ENCODE measurements around the gene HOMER3. TPM values are rescaled to one million over a fixed set of nuclear protein-coding genes. Genes with fewer than 3 reads are reported as not detected.
A peak's percentile ranks its signal among the peaks of the same experiment; 100 is the strongest.

The HOMER3 gene
- total RNA-seq, 1 experiment from 2014 or later = 58.9 TPM

DNA sequence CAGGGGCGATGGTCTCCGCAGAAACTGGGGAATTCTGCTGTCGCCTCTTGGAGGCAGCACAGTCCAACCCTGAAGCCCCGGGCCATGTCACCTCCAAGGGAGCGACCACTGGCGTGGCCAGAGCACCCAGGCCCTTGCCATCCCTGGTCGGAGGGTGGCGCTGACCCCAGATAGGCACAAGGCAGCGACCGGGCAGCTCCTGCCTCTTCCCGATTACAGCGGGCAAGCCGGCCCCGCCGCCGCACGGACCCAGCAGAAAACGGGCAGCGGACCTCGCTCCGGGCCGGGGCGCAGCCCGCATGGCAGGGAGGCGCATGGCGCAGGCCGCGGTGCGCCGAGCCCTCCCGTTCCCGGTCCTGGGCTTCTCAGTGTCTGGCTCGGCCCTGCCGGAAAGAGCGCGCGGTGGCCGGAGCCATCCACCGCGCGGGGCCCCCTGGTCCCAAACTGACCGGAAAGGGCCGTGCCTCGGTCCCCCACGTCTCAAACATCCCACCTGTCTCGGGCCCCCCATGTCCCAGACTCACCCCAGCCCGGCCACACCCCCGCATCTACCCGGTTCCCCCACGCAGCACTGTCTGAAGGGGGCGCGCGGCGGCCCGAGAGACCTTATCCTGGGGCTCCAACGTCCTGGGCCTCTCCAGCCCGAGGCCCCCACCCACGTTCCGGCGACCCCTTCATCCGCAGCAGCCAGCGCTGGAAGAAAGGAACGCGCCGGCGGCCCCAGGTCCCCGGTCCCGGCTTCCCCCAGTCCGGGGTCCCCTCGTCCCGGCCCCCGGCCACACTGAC lies 45.8 kb downstream of the HOMER3 start:
- Histone ChIP-seq H3K27me3 (ENCODE audit: control insufficient read depth, insufficient read depth, low read length) (no peaks in the 10 kb centered on the region), H3K36me3 (ENCODE audit: control insufficient read depth, insufficient read depth, low read length) (no peaks in the 10 kb centered on the region), H3K27ac (ENCODE audit: low read length) (peak overlapping the region; percentile 34; the same call in 1 of the 2 replicates), H3K4me1 (ENCODE audit: control insufficient read depth, insufficient read depth, low read length) (no peaks in the 10 kb centered on the region; the same call in 1 of the 2 replicates), H3K4me3 (ENCODE audit: low read depth in 2 of 2, low read length in 2 of 2) (peak overlapping the region; percentile 49 to 53), H3K9me3 (ENCODE audit: control insufficient read depth, insufficient read depth, low read depth, low read length) (no peaks in the 10 kb centered on the region)
- intact Hi-C loops (cut with micrococcal nuclease; ENCODE audit: unreplicated experiment) (no loop called here), in situ Hi-C loops (cut with HindIII; ENCODE audit: low pct_unique_long_range_greater_than_20kb, low sequenced_read_pairs) (no loop called here)
- BruUV-seq (replicated peaks) = no TSS peak
- TF ChIP-seq POLR2AphosphoS5 (IDR thresholded peaks at IDR 0.05; ENCODE audit: low read depth, low read length) (no peak), CTCF (IDR thresholded peaks at IDR 0.05) (peak; percentile 84)
- ChIA-PET POLR2A (no interaction called here), CTCF (interaction anchor here (0.5 to 1.6 kb wide), 3 partner anchors 20 to 412 kb away, joined by 3 to 6 read pairs (median 4); no protein-coding TSS in a partner anchor)
- DNase-seq (ENCODE audit: low read depth, low spot score) (no peak), ATAC-seq (peak; percentile 86)

GRCh38 chr19:18894254-18895037 lies 46.6 kb downstream of the HOMER3 start:
- in situ Hi-C loops (cut with HindIII; ENCODE audit: low pct_unique_long_range_greater_than_20kb, low sequenced_read_pairs) = no loop called here
- no TSS peak for BruUV-seq (replicated peaks)
- Histone ChIP-seq H3K27me3 (ENCODE audit: control insufficient read depth, insufficient read depth, low read length) (no peaks in the 10 kb centered on the region), H3K27ac (ENCODE audit: low read length) (no peak overlapping the region), H3K9me3 (ENCODE audit: control insufficient read depth, insufficient read depth, low read depth, low read length) (no peaks in the 10 kb centered on the region), H3K4me3 (ENCODE audit: low read depth in 2 of 2, low read length in 2 of 2) (peak overlapping the region; percentile 49 to 53), H3K4me1 (ENCODE audit: control insufficient read depth, insufficient read depth, low read length) (no peaks in the 10 kb centered on the region; the same call in 1 of the 2 replicates), H3K36me3 (ENCODE audit: control insufficient read depth, insufficient read depth, low read length) (no peaks in the 10 kb centered on the region)
- TF ChIP-seq CTCF (IDR thresholded peaks at IDR 0.05) (no peak), SIN3A (IDR thresholded peaks at IDR 0.05; ENCODE audit: borderline replicate concordance, insufficient read depth, low read depth, low read length) (no peak), POLR2AphosphoS5 (IDR thresholded peaks at IDR 0.05; ENCODE audit: low read depth, low read length) (no peak), TCF7L2 (IDR thresholded peaks at IDR 0.05; ENCODE audit: low read depth, low read length) (no peak)
- TF ChIP-seq, protein P1, sequence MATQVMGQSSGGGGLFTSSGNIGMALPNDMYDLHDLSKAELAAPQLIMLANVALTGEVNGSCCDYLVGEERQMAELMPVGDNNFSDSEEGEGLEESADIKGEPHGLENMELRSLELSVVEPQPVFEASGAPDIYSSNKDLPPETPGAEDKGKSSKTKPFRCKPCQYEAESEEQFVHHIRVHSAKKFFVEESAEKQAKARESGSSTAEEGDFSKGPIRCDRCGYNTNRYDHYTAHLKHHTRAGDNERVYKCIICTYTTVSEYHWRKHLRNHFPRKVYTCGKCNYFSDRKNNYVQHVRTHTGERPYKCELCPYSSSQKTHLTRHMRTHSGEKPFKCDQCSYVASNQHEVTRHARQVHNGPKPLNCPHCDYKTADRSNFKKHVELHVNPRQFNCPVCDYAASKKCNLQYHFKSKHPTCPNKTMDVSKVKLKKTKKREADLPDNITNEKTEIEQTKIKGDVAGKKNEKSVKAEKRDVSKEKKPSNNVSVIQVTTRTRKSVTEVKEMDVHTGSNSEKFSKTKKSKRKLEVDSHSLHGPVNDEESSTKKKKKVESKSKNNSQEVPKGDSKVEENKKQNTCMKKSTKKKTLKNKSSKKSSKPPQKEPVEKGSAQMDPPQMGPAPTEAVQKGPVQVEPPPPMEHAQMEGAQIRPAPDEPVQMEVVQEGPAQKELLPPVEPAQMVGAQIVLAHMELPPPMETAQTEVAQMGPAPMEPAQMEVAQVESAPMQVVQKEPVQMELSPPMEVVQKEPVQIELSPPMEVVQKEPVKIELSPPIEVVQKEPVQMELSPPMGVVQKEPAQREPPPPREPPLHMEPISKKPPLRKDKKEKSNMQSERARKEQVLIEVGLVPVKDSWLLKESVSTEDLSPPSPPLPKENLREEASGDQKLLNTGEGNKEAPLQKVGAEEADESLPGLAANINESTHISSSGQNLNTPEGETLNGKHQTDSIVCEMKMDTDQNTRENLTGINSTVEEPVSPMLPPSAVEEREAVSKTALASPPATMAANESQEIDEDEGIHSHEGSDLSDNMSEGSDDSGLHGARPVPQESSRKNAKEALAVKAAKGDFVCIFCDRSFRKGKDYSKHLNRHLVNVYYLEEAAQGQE (IDR thresholded peaks at IDR 0.05; ENCODE audit: insufficient read depth in 1 of 2, low read depth in 2 of 2, low read length in 1 of 2) = no peak
- CTCF ChIA-PET = interaction anchor here (0.7 to 1.6 kb wide), 2 partner anchors 21 to 411 kb away, joined by 3 to 4 read pairs; no protein-coding TSS in a partner anchor
- no peak for ATAC-seq
- POLR2A ChIA-PET = no interaction called here
- intact Hi-C loops (cut with micrococcal nuclease; ENCODE audit: unreplicated experiment) = no loop called here
- no peak for DNase-seq (ENCODE audit: low read depth, low spot score)

Measured in Panc1 (cell line).